Measurements from ENCODE around the gene CCDC134. TPM values are rescaled to one million over a fixed set of nuclear protein-coding genes. Genes with fewer than 3 reads are reported as not detected.

The CCDC134 gene
- total RNA-seq, 4 donors from 2014 or later, result 7.0 to 10.8 (median 8.7) TPM

- Histone ChIP-seq H3K27me3 (no peaks in the 10 kb centered on the region), H3K27ac (replicated peaks in 1 of 4) (no peak overlapping the region), H3K4me3 (no peak overlapping the region), H3K9me3 (no peaks in the 10 kb centered on the region), H3K36me3 (peaks cover 4 to 18% (median 8%) of the 10 kb centered on the region in 4 donors), H3K4me1 (peaks cover 17 to 19% (median 18%) of the 10 kb centered on the region in 4 donors)
- TF ChIP-seq POLR2AphosphoS5 (IDR thresholded peaks at IDR 0.05), result no peak
- TF ChIP-seq POLR2A (IDR thresholded peaks at IDR 0.05; ENCODE audit: low read depth), result no peak
- no peak for TF ChIP-seq CTCF (IDR thresholded peaks at IDR 0.05)
- TF ChIP-seq EP300 (IDR thresholded peaks at IDR 0.05), result no peak
- 84% methylated on average over 6 of the region's 6 CpGs for WGBS
- no peak for DNase-seq (ENCODE audit: extremely low spot score)
- intact Hi-C loops (cut with DNase I), result no loop called here
Measured at GRCh38 chr22:41823797-41824196, 23.3 kb downstream of the CCDC134 start.

GRCh38 chr22:41825376-41825775 is 24.9 kb downstream of the CCDC134 start:
- DNase-seq (ENCODE audit: extremely low spot score), result no peak
- TF ChIP-seq EP300 (IDR thresholded peaks at IDR 0.05), result no peak
- TF ChIP-seq POLR2A (IDR thresholded peaks at IDR 0.05; ENCODE audit: low read depth), result no peak
- no peak for TF ChIP-seq POLR2AphosphoS5 (IDR thresholded peaks at IDR 0.05)
- TF ChIP-seq CTCF (IDR thresholded peaks at IDR 0.05), result no peak
- H3K27ac ChIP-seq (replicated peaks in 1 of 4), result no peak overlapping the region
- H3K9me3 ChIP-seq, result no peaks in the 10 kb centered on the region
- intact Hi-C loops (cut with DNase I), result no loop called here
- H3K4me1 ChIP-seq, result peaks cover 17 to 19% (median 18%) of the 10 kb centered on the region in 4 donors
- peaks cover 0 to 15% (median 5%) of the 10 kb centered on the region in 4 donors for H3K36me3 ChIP-seq
- H3K4me3 ChIP-seq, result no peak overlapping the region
- no peaks in the 10 kb centered on the region for H3K27me3 ChIP-seq
- 63% methylated on average over 7 of the region's 7 CpGs for WGBS

GRCh38 chr22:41826021-41826420 is 25.5 kb downstream of the CCDC134 start:
- Histone ChIP-seq H3K4me3 (no peak overlapping the region), H3K4me1 (peaks cover 17 to 19% (median 18%) of the 10 kb centered on the region in 4 donors), H3K9me3 (no peaks in the 10 kb centered on the region), H3K27me3 (no peaks in the 10 kb centered on the region), H3K36me3 (peaks cover 0 to 10% (median 5%) of the 10 kb centered on the region in 4 donors), H3K27ac (replicated peaks in 1 of 4) (no peak overlapping the region)
- intact Hi-C loops (cut with DNase I), result no loop called here
- no peak for TF ChIP-seq EP300 (IDR thresholded peaks at IDR 0.05)
- no peak for DNase-seq (ENCODE audit: extremely low spot score)
- whole genome bisulfite sequencing, result 100% methylated on average over 2 of the region's 3 CpGs

DNA sequence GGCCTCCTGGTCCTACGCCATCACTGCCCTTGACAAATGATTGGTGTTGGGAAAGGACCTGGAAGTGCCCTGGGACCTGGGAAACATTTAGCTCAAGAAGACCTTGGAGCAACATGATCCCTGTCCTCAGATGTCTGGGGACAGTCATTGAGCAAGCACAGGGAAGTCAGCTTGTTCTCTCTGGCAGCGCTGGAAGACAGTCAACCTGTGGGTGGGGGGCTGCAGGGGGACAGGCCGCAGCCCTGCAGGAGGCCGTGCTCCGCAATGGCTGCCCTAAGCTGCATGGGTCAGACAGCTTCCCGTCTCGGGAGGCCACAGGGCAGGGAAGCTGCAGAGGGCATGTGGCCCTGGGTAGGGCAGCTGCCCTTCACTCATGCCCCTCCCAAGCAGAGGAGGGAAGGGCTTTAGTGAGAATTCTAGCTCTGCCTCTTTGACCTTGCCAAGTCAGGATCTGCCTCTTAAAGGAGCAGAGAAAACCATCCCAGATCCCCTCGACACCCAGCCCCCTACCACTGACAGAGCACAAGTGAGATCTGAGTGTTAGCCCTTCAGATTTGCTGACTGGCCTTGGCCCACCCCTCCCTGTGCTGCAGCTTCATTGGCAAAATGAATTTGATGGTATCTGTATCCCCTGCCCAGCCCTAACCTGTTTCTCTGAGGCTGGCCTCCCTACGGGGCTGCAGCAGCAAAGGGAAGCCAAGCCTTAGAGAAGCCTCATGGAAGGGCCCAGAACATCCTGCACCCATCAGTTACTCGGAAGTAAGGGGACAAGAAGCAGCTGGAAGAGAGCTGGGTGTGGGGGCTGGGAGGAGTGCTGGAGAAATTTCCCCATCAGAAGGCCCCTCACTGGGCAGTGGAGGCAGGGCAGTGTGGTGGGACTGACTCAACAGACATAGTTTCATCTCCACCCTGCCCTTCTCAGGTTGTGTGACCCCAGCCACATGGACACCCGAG is 26.2 kb downstream of the CCDC134 start:
- WGBS, result 68% methylated on average over 9 of the region's 11 CpGs
- Histone ChIP-seq H3K9me3 (no peaks in the 10 kb centered on the region), H3K27ac (replicated peaks in 1 of 4) (no peak overlapping the region), H3K4me1 (peaks cover 17 to 25% (median 21%) of the 10 kb centered on the region in 4 donors), H3K4me3 (no peak overlapping the region), H3K36me3 (peaks cover 0 to 10% (median 5%) of the 10 kb centered on the region in 4 donors), H3K27me3 (no peaks in the 10 kb centered on the region)
- TF ChIP-seq CTCF (IDR thresholded peaks at IDR 0.05), result no peak
- TF ChIP-seq POLR2A (IDR thresholded peaks at IDR 0.05; ENCODE audit: low read depth), result no peak
- TF ChIP-seq EP300 (IDR thresholded peaks at IDR 0.05), result no peak
- TF ChIP-seq POLR2AphosphoS5 (IDR thresholded peaks at IDR 0.05), result no peak
- intact Hi-C loops (cut with DNase I), result no loop called here
- no peak for DNase-seq (ENCODE audit: extremely low spot score)

GRCh38 chr22:41827671-41828070 is 27.2 kb downstream of the CCDC134 start:
- Histone ChIP-seq H3K9me3 (no peaks in the 10 kb centered on the region), H3K4me3 (no peak overlapping the region), H3K27ac (replicated peaks in 1 of 4) (no peak overlapping the region), H3K27me3 (no peaks in the 10 kb centered on the region), H3K4me1 (peaks cover 18 to 33% (median 27%) of the 10 kb centered on the region in 4 donors), H3K36me3 (peaks cover 0 to 10% (median 5%) of the 10 kb centered on the region in 4 donors)
- intact Hi-C loops (cut with DNase I), result no loop called here
- 92% methylated on average over 6 of the region's 6 CpGs for WGBS
- DNase-seq (ENCODE audit: extremely low spot score), result no peak
- TF ChIP-seq EP300 (IDR thresholded peaks at IDR 0.05), result no peak
- no peak for TF ChIP-seq POLR2A (IDR thresholded peaks at IDR 0.05; ENCODE audit: low read depth)

All from esophagus muscularis mucosa (tissue), 4 donors.